A673 (cell line): ENCODE results near the gene TARS3. TPM values are rescaled to one million over a fixed set of nuclear protein-coding genes. Genes with fewer than 3 reads are reported as not detected.

ENCODE experiments used
- BruUV-seq: library from RNA; stranded (reverse); fragments of 400-500 nt; replicated peaks from 2 replicates; lab custom pipeline; 2021; lab: Mats Ljungman, UMichigan
- CTCF ChIA-PET: fragments of 300-600 bp; sonication (Branson Sonifier 250); formaldehyde crosslinking; loops from one replicate; lab custom pipeline; 2022; ENCODE audit warnings: antibody characterized with exemption; lab: Charles Lee
- POLR2A ChIA-PET: fragments of 300-600 bp; sonication (Branson Sonifier 250); formaldehyde crosslinking; loops from one replicate; lab custom pipeline; 2022; ENCODE audit warnings: antibody characterized with exemption; ENCODE audit not compliant: low non-redundant PET; lab: Charles Lee
- DNase-seq: peaks from one replicate; pipeline ENCODE4 v3.0.0-alpha.2; 2015; ENCODE audit warnings: low spot score
- H3K27ac ChIP-seq: fragments of 200-600 bp; sonication (generic); 2 replicates; pipeline ENCODE4 v1.5.1; 2016; ENCODE audit warnings: mixed run types, low read depth, mild to moderate bottlenecking, mixed read lengths, antibody characterized with exemption, low read length; ENCODE audit not compliant: poor library complexity, severe bottlenecking
- H3K27me3 ChIP-seq: fragments of 200-600 bp; sonication (generic); replicated peaks from 2 replicates; pipeline ENCODE4 v1.6.1; 2017; ENCODE audit warnings: mixed run types, low read depth, mild to moderate bottlenecking, mixed read lengths, antibody characterized with exemption, low read length; ENCODE audit not compliant: insufficient read depth, poor library complexity
- H3K36me3 ChIP-seq: fragments of 200-600 bp; sonication (generic); 2 replicates; pipeline ENCODE4 v1.6.1; 2016; ENCODE audit warnings: mixed run types, mild to moderate bottlenecking, mixed read lengths, antibody characterized with exemption, low read length; ENCODE audit not compliant: insufficient read depth, poor library complexity, severe bottlenecking
- H3K4me1 ChIP-seq: fragments of 200-600 bp; sonication (generic); 2 replicates; pipeline ENCODE4 v1.6.1; 2017; ENCODE audit warnings: mixed run types, mild to moderate bottlenecking, mixed read lengths, antibody characterized with exemption, low read length; ENCODE audit not compliant: insufficient read depth, poor library complexity, severe bottlenecking
- H3K4me3 ChIP-seq: fragments of 200-600 bp; sonication (generic); 2 replicates; pipeline ENCODE4 v1.5.1; 2016; ENCODE audit warnings: low read depth, mixed run types, mild to moderate bottlenecking, mixed read lengths, low read length; ENCODE audit not compliant: poor library complexity, severe bottlenecking
- H3K9me3 ChIP-seq: fragments of 200-600 bp; sonication (generic); 2 replicates; pipeline ENCODE4 v1.6.1; 2016; ENCODE audit warnings: mixed run types, low read depth, mild to moderate bottlenecking, mixed read lengths, antibody characterized with exemption, low read length; ENCODE audit not compliant: poor library complexity, severe bottlenecking
- CTCF ChIP-seq: fragments of 300-800, 200-600 bp; sonication (generic); conservative IDR thresholded peaks from 2 replicates; pipeline ENCODE4 v1.5.1; 2017; ENCODE audit warnings: low read depth, mild to moderate bottlenecking, antibody characterized with exemption, low read length, moderate library complexity, mixed read lengths
- EZH2 ChIP-seq: fragments of 200-600 bp; sonication (generic); IDR thresholded peaks from 2 replicates; pipeline ENCODE4 v1.6.1; 2017; ENCODE audit warnings: borderline replicate concordance, low read depth, mild to moderate bottlenecking, mixed read lengths, antibody characterized with exemption, low read length; ENCODE audit not compliant: poor library complexity, severe bottlenecking
- intact Hi-C: fragments of 100-400 bp; cut with micrococcal nuclease; formaldehyde crosslinking; loops from one replicate; pipeline ENCODE4 v1.10.0; 2022; ENCODE audit not compliant: unreplicated experiment
- total RNA-seq: library from RNA; stranded (reverse); gene quantifications from 2 replicates; pipeline ENCODE4 v1.2.3, GENCODE V29; 2021

The TARS3 gene
- total RNA-seq, 1 experiment from 2014 or later = 9.1 TPM

GRCh38 chr15:101623367-101624304 lies 100.6 kb downstream of the TARS3 start:
- BruUV-seq = no TSS peak
- no peaks in the 10 kb centered on the region for H3K36me3 ChIP-seq

GRCh38 chr15:101621961-101622360 lies 102.3 kb downstream of the TARS3 start:
- H3K27me3 ChIP-seq = no peaks in the 10 kb centered on the region
- no TSS peak for BruUV-seq
- H3K9me3 ChIP-seq = peaks cover 5% of the 10 kb centered on the region
- H3K4me1 ChIP-seq = no peaks in the 10 kb centered on the region
- no peak overlapping the region for H3K4me3 ChIP-seq
- intact Hi-C loops = no loop called here
- H3K27ac ChIP-seq = no peak overlapping the region
- ChIA-PET POLR2A (no interaction called here), CTCF (no interaction called here)
- no peaks in the 10 kb centered on the region for H3K36me3 ChIP-seq
- TF ChIP-seq EZH2 (no peak), CTCF (no peak)
- no peak for DNase-seq

More at GRCh38 chr15:101623367-101624304, 100.6 kb downstream of the TARS3 start:
- Histone ChIP-seq H3K4me1 (no peaks in the 10 kb centered on the region), H3K27ac (no peak overlapping the region), H3K27me3 (no peaks in the 10 kb centered on the region), H3K4me3 (no peak overlapping the region), H3K9me3 (peaks cover 5% of the 10 kb centered on the region)
- POLR2A ChIA-PET = no interaction called here
- intact Hi-C loops = no loop called here
- no peak for DNase-seq
- CTCF ChIA-PET = no interaction called here
- TF ChIP-seq CTCF = no peak
- no peak for TF ChIP-seq EZH2

GRCh38 chr15:101620671-101621070 lies 103.6 kb downstream of the TARS3 start:
- Histone ChIP-seq H3K4me1 (peaks cover 9% of the 10 kb centered on the region), H3K27ac (no peak overlapping the region), H3K4me3 (no peak overlapping the region), H3K9me3 (peaks cover 5% of the 10 kb centered on the region), H3K27me3 (no peaks in the 10 kb centered on the region), H3K36me3 (no peaks in the 10 kb centered on the region)
- no peak for TF ChIP-seq EZH2
- no peak for TF ChIP-seq CTCF
- intact Hi-C loops = no loop called here
- BruUV-seq = no TSS peak
- no peak for DNase-seq
- ChIA-PET POLR2A (no interaction called here), CTCF (no interaction called here)
